Tibial nerve (tissue), 4 donors: ENCODE measurements around the gene ZP4.

Experiments
- EP300 ChIP-seq, 2 donors: sonication (generic); formaldehyde crosslinking; IDR thresholded peaks; one replicate each; pipeline ENCODE4 v1.6.1; 2017; ENCODE audit warnings: antibody characterized with exemption in 2 of 2, mild to moderate bottlenecking in 1 of 2
- POLR2A ChIP-seq, 2 donors: fragments of 450-650 bp; IDR thresholded peaks; one replicate each; pipeline ENCODE4 v1.6.1; 2017; ENCODE audit warnings: antibody characterized with exemption in 2 of 2, mild to moderate bottlenecking in 2 of 2, moderate library complexity in 2 of 2
- TF ChIP-seq, protein P1 (sequence below), 5 experiments: fragments of 200-600 bp in 3 of 5; fragments of 450-650 bp in 2 of 5; sonication (generic) in 3 of 5; IDR thresholded peaks; one replicate each; pipeline ENCODE4 v1.5.1; 2016 to 2019; ENCODE audit warnings: antibody characterized with exemption in 5 of 5, mild to moderate bottlenecking in 3 of 5, moderate library complexity in 2 of 5

DNA sequence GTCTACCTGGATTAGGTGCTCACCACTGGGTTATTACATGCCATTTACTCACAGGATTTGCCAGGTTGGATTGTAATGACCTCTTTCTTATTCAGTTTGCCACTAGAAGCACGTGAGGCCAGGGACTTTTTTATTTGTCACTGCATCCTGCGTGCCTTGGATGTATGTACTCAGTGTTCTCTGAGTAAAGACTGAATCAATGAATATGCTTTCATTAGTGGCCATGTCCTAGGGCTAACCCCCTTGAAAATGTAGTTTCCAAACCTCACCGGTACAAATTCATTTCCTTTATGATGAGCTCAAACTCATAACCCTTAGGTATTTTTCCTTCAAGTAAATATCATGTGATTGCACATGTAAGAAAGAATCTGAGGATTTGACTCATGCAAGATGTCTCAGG lies 1.3 kb upstream of the ZP4 start:
- TF ChIP-seq EP300 (IDR thresholded peaks at IDR 0.05) (no peak), POLR2A (IDR thresholded peaks at IDR 0.05) (no peak)
- TF ChIP-seq, protein P1, sequence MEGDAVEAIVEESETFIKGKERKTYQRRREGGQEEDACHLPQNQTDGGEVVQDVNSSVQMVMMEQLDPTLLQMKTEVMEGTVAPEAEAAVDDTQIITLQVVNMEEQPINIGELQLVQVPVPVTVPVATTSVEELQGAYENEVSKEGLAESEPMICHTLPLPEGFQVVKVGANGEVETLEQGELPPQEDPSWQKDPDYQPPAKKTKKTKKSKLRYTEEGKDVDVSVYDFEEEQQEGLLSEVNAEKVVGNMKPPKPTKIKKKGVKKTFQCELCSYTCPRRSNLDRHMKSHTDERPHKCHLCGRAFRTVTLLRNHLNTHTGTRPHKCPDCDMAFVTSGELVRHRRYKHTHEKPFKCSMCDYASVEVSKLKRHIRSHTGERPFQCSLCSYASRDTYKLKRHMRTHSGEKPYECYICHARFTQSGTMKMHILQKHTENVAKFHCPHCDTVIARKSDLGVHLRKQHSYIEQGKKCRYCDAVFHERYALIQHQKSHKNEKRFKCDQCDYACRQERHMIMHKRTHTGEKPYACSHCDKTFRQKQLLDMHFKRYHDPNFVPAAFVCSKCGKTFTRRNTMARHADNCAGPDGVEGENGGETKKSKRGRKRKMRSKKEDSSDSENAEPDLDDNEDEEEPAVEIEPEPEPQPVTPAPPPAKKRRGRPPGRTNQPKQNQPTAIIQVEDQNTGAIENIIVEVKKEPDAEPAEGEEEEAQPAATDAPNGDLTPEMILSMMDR (IDR thresholded peaks at IDR 0.05), result no peak
